GM12801 (cell line): ENCODE results near the gene MFSD2B.

ENCODE experiments used
- CTCF ChIP-seq: IDR thresholded peaks from one replicate; pipeline ENCODE4 v1.5.1; 2011; ENCODE audit warnings: control low read depth; ENCODE audit not compliant: insufficient read length; ENCODE audit errors: extremely low read depth

Gene MFSD2B

GRCh38 chr2:24007693-24008092 is 2.2 kb upstream of the MFSD2B start:
- no peak for TF ChIP-seq CTCF

GRCh38 chr2:24008672-24009366 is 1.1 kb upstream of the MFSD2B start:
- no peak for TF ChIP-seq CTCF

GRCh38 chr2:24009367-24009679 is 562 bp upstream of the MFSD2B start:
- TF ChIP-seq CTCF: no peak

- no peak for TF ChIP-seq CTCF
Observed at GRCh38 chr2:24010477-24011249, 778 bp downstream of the MFSD2B start.

- TF ChIP-seq CTCF: no peak
Observed at GRCh38 chr2:24011250-24012104, 1.6 kb downstream of the MFSD2B start.

GRCh38 chr2:24012521-24013188 is 2.8 kb downstream of the MFSD2B start:
- TF ChIP-seq CTCF: no peak
